Measurements from ENCODE around the gene EPO.

Gene EPO

DNA sequence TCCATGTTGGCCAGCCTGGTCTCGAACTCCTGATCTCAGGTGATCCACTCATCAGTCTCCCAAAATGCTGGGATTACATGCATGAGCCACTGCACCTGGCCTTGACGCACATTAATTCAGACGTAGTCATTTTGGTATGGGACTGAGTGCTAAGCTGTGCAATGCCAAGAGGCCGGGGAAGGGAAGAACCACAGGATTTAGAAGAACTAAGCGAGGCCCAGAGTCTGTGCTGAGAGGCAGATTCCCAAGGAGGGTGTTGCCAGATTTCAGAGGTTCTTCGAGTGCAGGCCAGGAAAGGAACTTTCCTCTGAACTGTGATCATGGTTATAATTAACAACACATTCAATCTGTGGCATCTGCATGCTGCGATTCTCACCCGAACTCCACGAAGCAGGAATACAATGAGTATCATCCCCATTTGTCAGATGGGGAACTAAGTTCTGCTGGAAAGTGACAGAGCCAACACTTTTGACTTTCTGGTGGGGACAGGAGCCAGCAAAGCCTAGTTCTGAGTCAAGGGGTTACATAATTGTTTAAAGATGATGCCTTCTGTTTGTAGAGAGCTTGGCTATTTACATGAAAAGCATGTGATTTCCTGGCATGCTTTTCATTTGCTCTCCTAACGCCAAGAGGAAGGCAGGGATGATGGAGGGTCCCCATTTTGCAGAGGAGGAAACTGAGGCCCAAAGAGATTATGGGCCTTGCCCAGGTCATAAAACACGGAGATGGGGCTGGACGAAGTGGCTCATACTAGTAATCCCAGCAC lies 6.9 kb downstream of the EPO start:
- TF ChIP-seq CTCF (IDR thresholded peaks at IDR 0.05; ENCODE audit: control insufficient read depth, insufficient read depth, low read depth, low read length, missing control alignments), result no peak
- peak; percentile 92 for DNase-seq (ENCODE audit: low read depth)
- H3K4me3 ChIP-seq (ENCODE audit: control insufficient read depth, low read depth, low read length), result no peak overlapping the region

GRCh38 chr7:100728196-100728595 lies 7.9 kb downstream of the EPO start:
- H3K4me3 ChIP-seq (ENCODE audit: control insufficient read depth, low read depth, low read length), result no peak overlapping the region
- no peak for DNase-seq (ENCODE audit: low read depth)
- no peak for TF ChIP-seq CTCF (IDR thresholded peaks at IDR 0.05; ENCODE audit: control insufficient read depth, insufficient read depth, low read depth, low read length, missing control alignments)

- no peak for TF ChIP-seq CTCF (IDR thresholded peaks at IDR 0.05; ENCODE audit: control insufficient read depth, insufficient read depth, low read depth, low read length, missing control alignments)
- no peak for DNase-seq (ENCODE audit: low read depth)
- H3K4me3 ChIP-seq (ENCODE audit: control insufficient read depth, low read depth, low read length), result no peak overlapping the region
These were observed 10.0 kb downstream of the EPO start for GRCh38 chr7:100730136-100730800.

GRCh38 chr7:100731937-100732636 lies 11.8 kb downstream of the EPO start:
- TF ChIP-seq CTCF (IDR thresholded peaks at IDR 0.05; ENCODE audit: control insufficient read depth, insufficient read depth, low read depth, low read length, missing control alignments), result no peak
- DNase-seq (ENCODE audit: low read depth), result no peak
- no peak overlapping the region for H3K4me3 ChIP-seq (ENCODE audit: control insufficient read depth, low read depth, low read length)

- no peak for TF ChIP-seq CTCF (IDR thresholded peaks at IDR 0.05; ENCODE audit: control insufficient read depth, insufficient read depth, low read depth, low read length, missing control alignments)
These were observed 15.5 kb downstream of the EPO start for GRCh38 chr7:100735730-100736129.

GRCh38 chr7:100736671-100737070 lies 16.4 kb downstream of the EPO start:
- TF ChIP-seq CTCF (IDR thresholded peaks at IDR 0.05; ENCODE audit: control insufficient read depth, insufficient read depth, low read depth, low read length, missing control alignments), result no peak
- no peak for DNase-seq (ENCODE audit: low read depth)
- no peak overlapping the region for H3K4me3 ChIP-seq (ENCODE audit: control insufficient read depth, low read depth, low read length)

More at GRCh38 chr7:100735730-100736129, 15.5 kb downstream of the EPO start:
- DNase-seq (ENCODE audit: low read depth), result no peak
- H3K4me3 ChIP-seq (ENCODE audit: control insufficient read depth, low read depth, low read length), result no peak overlapping the region

Data from AG09309 (cell line).